ENCODE data around the gene CTSZ. TPM values are rescaled to one million over a fixed set of nuclear protein-coding genes. Genes with fewer than 3 reads are reported as not detected.

Gene CTSZ
- total RNA-seq, 1 experiment from 2014 or later, result 37.6 TPM

DNA sequence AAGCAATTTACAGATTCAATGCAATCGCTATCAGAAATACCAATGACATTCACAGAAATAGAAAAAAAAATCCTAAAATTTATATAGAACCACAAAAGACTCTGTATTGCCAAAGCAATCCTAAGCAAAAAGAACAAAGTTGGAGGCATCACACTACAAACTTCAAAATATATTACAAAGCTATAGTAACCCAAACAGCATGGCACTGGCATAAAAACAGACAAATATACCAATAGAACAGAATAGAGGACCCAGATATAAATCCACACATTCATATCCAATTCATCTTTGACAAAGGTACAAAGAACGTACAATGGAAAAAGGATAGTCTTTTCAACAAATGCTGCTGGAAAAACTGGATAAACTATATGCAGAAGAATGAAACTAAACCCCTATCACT lies 37.6 kb downstream of the CTSZ start:
- no CpG with 5 or more reads among the region's 2 CpGs for WGBS (ENCODE audit: extremely low coverage, insufficient read length, low lambda C conversion rate)
- no peak for DNase-seq
- H4K8ac ChIP-seq (replicated peaks; ENCODE audit: insufficient read length, low read depth, low read length), result no peak overlapping the region
- H3K23ac ChIP-seq (ENCODE audit: insufficient read length, low read depth, low read length), result no peak overlapping the region
- H2BK15ac ChIP-seq (ENCODE audit: low read depth, low read length), result no peak overlapping the region
- H3K23me2 ChIP-seq (ENCODE audit: insufficient read length, low read depth, low read length, poor library complexity, severe bottlenecking), result no peaks in the 10 kb centered on the region
- no peak overlapping the region for H3T11ph ChIP-seq (ENCODE audit: low read length)
- H3K9me3 ChIP-seq (ENCODE audit: control insufficient read depth, low read depth, low read length), result no peaks in the 10 kb centered on the region
- H3K18ac ChIP-seq (ENCODE audit: insufficient read length, low read depth, low read length), result no peak overlapping the region
- no peak overlapping the region for H3K9ac ChIP-seq (ENCODE audit: extremely low read depth, insufficient read length, low read length)
- no peak overlapping the region for H4K91ac ChIP-seq (ENCODE audit: insufficient read length, low read depth, low read length)
- peaks cover 9 to 12% of the 10 kb centered on the region in 2 experiments; a peak in 3 of 4 replicates for H3K4me1 Mint-ChIP-seq
- no peaks in the 10 kb centered on the region for H3K79me1 ChIP-seq (ENCODE audit: insufficient read depth, low read depth, low read length, poor library complexity, severe bottlenecking)
- no peak overlapping the region for H3K4ac ChIP-seq (ENCODE audit: low read depth, low read length)
- H3K9me3 Mint-ChIP-seq, result peaks cover 12 to 15% of the 10 kb centered on the region in 2 experiments
- no peak overlapping the region for H2BK120ac ChIP-seq (ENCODE audit: low read depth, low read length, poor library complexity, severe bottlenecking)
- H2BK20ac ChIP-seq (ENCODE audit: low read depth, low read length, poor library complexity, severe bottlenecking), result no peak overlapping the region
- H3K4me2 ChIP-seq (ENCODE audit: insufficient read depth, insufficient read length, low read length), result no peak overlapping the region
- H3K56ac ChIP-seq (ENCODE audit: insufficient read length, low read depth, low read length), result no peak overlapping the region
- no peaks in the 10 kb centered on the region for H3K27me3 ChIP-seq (ENCODE audit: insufficient read depth, low read length)
- peaks cover 4% of the 10 kb centered on the region for H3K27me3 Mint-ChIP-seq (ENCODE audit: low read depth)
- H2BK12ac ChIP-seq (ENCODE audit: insufficient read length, low read depth, low read length), result no peak overlapping the region
- TF ChIP-seq, protein P1, sequence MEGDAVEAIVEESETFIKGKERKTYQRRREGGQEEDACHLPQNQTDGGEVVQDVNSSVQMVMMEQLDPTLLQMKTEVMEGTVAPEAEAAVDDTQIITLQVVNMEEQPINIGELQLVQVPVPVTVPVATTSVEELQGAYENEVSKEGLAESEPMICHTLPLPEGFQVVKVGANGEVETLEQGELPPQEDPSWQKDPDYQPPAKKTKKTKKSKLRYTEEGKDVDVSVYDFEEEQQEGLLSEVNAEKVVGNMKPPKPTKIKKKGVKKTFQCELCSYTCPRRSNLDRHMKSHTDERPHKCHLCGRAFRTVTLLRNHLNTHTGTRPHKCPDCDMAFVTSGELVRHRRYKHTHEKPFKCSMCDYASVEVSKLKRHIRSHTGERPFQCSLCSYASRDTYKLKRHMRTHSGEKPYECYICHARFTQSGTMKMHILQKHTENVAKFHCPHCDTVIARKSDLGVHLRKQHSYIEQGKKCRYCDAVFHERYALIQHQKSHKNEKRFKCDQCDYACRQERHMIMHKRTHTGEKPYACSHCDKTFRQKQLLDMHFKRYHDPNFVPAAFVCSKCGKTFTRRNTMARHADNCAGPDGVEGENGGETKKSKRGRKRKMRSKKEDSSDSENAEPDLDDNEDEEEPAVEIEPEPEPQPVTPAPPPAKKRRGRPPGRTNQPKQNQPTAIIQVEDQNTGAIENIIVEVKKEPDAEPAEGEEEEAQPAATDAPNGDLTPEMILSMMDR (conservative IDR thresholded peaks at IDR 0.05), result no peak
- H2BK5ac ChIP-seq (ENCODE audit: insufficient read length, low read length), result no peak overlapping the region
- no peaks in the 10 kb centered on the region for H3K79me2 ChIP-seq (ENCODE audit: insufficient read depth, low read length)
- H4K20me1 ChIP-seq (ENCODE audit: control insufficient read depth, insufficient read depth, insufficient read length), result no peaks in the 10 kb centered on the region
- no peak overlapping the region for H3K4me3 Mint-ChIP-seq
- peaks cover 0 to 3% (median 0%) of the 10 kb centered on the region in 3 experiments; a peak in 2 of 7 replicates for H3K36me3 Mint-ChIP-seq (ENCODE audit: insufficient read depth in 1 of 3, low read depth in 3 of 3)
- H3K27ac Mint-ChIP-seq, result no peak overlapping the region
- H2AK5ac ChIP-seq (ENCODE audit: insufficient read length, low read length), result no peak overlapping the region
- no peak overlapping the region for H4K5ac ChIP-seq (ENCODE audit: insufficient read length, low read depth, low read length)
- H2AFZ ChIP-seq (ENCODE audit: low read length), result no peak overlapping the region
- no peak overlapping the region for H3K27ac ChIP-seq (ENCODE audit: insufficient read length, low read depth, low read length)
- H3K4me1 ChIP-seq (ENCODE audit: insufficient read depth, low read length), result no peaks in the 10 kb centered on the region
- no peak overlapping the region for H3K14ac ChIP-seq (ENCODE audit: insufficient read depth, low read length)

All from H9 (cell line).